GM18502 (cell line): ENCODE results near the gene CLDN2.
"Not testable (repeated sequence)": the region's sequence is repeated elsewhere in the genome, so short reads cannot be mapped to it uniquely, and the experiment has no call there.

Source experiments
- ATAC-seq: cut with Tn5 transposase; IDR thresholded peaks from one replicate; pipeline ENCODE4 v1.9.1; 2021; ENCODE audit warnings: mild to moderate bottlenecking; ENCODE audit not compliant: unreplicated experiment, poor library complexity

Gene CLDN2

GRCh38 chrX:106919932-106920452 lies at the start of gene CLDN2:
CLDN2 (plus strand) TSS chrX:106920402; CDS start chrX:106928229, 7,827 bp downstream.
- ATAC-seq, result no peak

GRCh38 chrX:106872796-106873195 lies 47.4 kb upstream of the CLDN2 start:
- not testable (repeated sequence) for ATAC-seq

- ATAC-seq, result no peak
Observed at GRCh38 chrX:106874075-106874474, 46.1 kb upstream of the CLDN2 start.

- no peak for ATAC-seq
Observed at GRCh38 chrX:106875151-106875550, 45.1 kb upstream of the CLDN2 start.

GRCh38 chrX:106889468-106889867 lies 30.7 kb upstream of the CLDN2 start:
- no peak for ATAC-seq

GRCh38 chrX:106891762-106892460 lies 28.3 kb upstream of the CLDN2 start:
- ATAC-seq, result no peak

- peak; percentile 83 for ATAC-seq
Observed at GRCh38 chrX:106894392-106894909, 25.8 kb upstream of the CLDN2 start.

- no peak for ATAC-seq
Observed at GRCh38 chrX:106894978-106895452, 25.2 kb upstream of the CLDN2 start.

GRCh38 chrX:106897259-106897658 lies 22.9 kb upstream of the CLDN2 start:
- no peak for ATAC-seq

GRCh38 chrX:106898462-106898861 lies 21.7 kb upstream of the CLDN2 start:
- peak; percentile 72 for ATAC-seq

GRCh38 chrX:106899276-106899675 lies 20.9 kb upstream of the CLDN2 start:
- ATAC-seq, result no peak

- ATAC-seq, result no peak
Observed at GRCh38 chrX:106899841-106900240, 20.4 kb upstream of the CLDN2 start.

GRCh38 chrX:106901341-106901740 lies 18.9 kb upstream of the CLDN2 start:
- no peak for ATAC-seq

GRCh38 chrX:106901781-106902219 lies 18.4 kb upstream of the CLDN2 start:
- ATAC-seq, result no peak

GRCh38 chrX:106902684-106903083 lies 17.5 kb upstream of the CLDN2 start:
- no peak for ATAC-seq

GRCh38 chrX:106903291-106903824 lies 16.8 kb upstream of the CLDN2 start, which contains the start of gene RIPPLY1:
RIPPLY1 (minus strand) TSS chrX:106903341; CDS start chrX:106903287, 54 bp downstream.
- ATAC-seq, result no peak

GRCh38 chrX:106903856-106904528 lies 16.2 kb upstream of the CLDN2 start:
- ATAC-seq, result no peak

GRCh38 chrX:106905064-106905708 lies 15.0 kb upstream of the CLDN2 start:
- no peak for ATAC-seq

- no peak for ATAC-seq
Observed at GRCh38 chrX:106906361-106906760, 13.8 kb upstream of the CLDN2 start.

GRCh38 chrX:106912864-106913263 lies 7.3 kb upstream of the CLDN2 start:
- ATAC-seq, result no peak
